ENCODE results near the gene GARIN5B.

DNA sequence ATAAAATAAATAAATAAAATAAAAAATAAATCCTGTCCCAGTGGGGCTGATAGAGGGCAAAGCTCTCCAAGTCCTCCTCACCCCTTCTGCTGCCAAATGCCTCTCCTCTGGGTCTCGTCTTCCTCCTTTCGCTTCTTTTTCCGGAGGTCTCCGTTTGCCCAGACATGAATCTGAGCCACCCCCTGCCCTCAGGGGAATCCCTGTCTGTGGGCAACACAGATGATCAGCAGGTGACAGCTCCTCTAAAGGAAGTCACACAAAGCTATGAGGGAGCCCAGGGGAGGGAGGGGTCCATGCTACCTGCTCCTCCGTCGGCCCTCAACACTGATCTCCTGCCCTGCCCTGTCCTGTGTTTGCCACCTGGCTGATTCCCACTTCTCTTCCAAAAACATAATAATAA, 38.4 kb downstream of the GARIN5B start:
- TF ChIP-seq FOXK2 (IDR thresholded peaks at IDR 0.05) (no peak), SP1 (IDR thresholded peaks at IDR 0.05) (no peak), BHLHE40 (IDR thresholded peaks at IDR 0.05; ENCODE audit: borderline replicate concordance) (no peak), FOXM1 (IDR thresholded peaks at IDR 0.05; ENCODE audit: borderline replicate concordance) (no peak), NFRKB (IDR thresholded peaks at IDR 0.05) (no peak), SUZ12 (IDR thresholded peaks at IDR 0.05) (no peak), TARDBP (IDR thresholded peaks at IDR 0.05) (no peak), ARNT (IDR thresholded peaks at IDR 0.05) (no peak)

All from HEK293T (cell line).